Heart left ventricle (tissue), 13 donors: ENCODE measurements around the gene TAF4.

Experiments used
- CTCF ChIP-seq, 12 donors: fragments of 200-600 bp; sonication (generic) in 4 of 12; IDR thresholded peaks; one replicate each; pipeline versions ENCODE4 v1.5.0 to v1.8.0; 2018 to 2022; ENCODE audit warnings: antibody characterized with exemption in 12 of 12, mild to moderate bottlenecking in 5 of 12
- POLR2A ChIP-seq, 2 donors: fragments of 450-650 bp; IDR thresholded peaks; one replicate each; pipeline ENCODE4 v1.6.1; 2017; ENCODE audit warnings: antibody characterized with exemption in 2 of 2, mild to moderate bottlenecking in 2 of 2, moderate library complexity in 2 of 2
- donor health status: ischemic (EF 13 %, LVEDD 7.1; RV severe dilation, severe dysfunction).
- donor health status: DM: no; HTN: yes; CAD: no.
- donor health status: DM: no; HTN: no; CAD: no.
- donor health status: ischemic (EF 25% LVEDD 6.9; RV normal size, moderate dysfunction).
- donor health status: ischemic (EF 25% LVEDD 5.7; RV mildly dilated, moderate dysfunction).
- donor health status: ischemic (EF 35%, LVEDD 5.7; RV mildly dilated, moderate dysfunction).
- donor health status: nonischemic (EF 11% LVEDD 7.7; RV severe dilation, severe dysfunction).
- donor health status: DM: yes; HTN: yes; CAD: no.
- donor health status: PGD.
- donor health status: ischemic (EF 29% LVEDD 5.4; RV normal size, mild dysfunction).
- donor health status: nonischemic (EF 23%, LVEDD 6.1; RV moderate dilation, normal function).

- no peak for TF ChIP-seq CTCF (IDR thresholded peaks at IDR 0.05)
- no peak for TF ChIP-seq POLR2A (IDR thresholded peaks at IDR 0.05)
These were observed 67.1 kb downstream of the TAF4 start for GRCh38 chr20:61998343-61999121.
